SK-N-SH (cell line): ENCODE measurements around the gene STX2. TPM values are rescaled to one million over a fixed set of nuclear protein-coding genes. Genes with fewer than 3 reads are reported as not detected.

ENCODE experiments used
- CTCF ChIA-PET: fragments of 300-600, 350-600 bp; formaldehyde crosslinking; extraction: SDS; loops from one replicate; lab custom pipeline; 2021; lab: Yijun Ruan, JAX
- POLR2A ChIA-PET: fragments of 350-600 bp; sonication (Branson Sonifier 250); formaldehyde crosslinking; extraction: SDS; loops from one replicate; lab custom pipeline; 2020; ENCODE audit warnings: antibody characterized with exemption, inconsistent platforms; lab: Yijun Ruan, JAX
- DNase-seq: peaks from one replicate; pipeline ENCODE4 v3.0.0; 2012
- H2AFZ ChIP-seq: fragments of 200-600 bp; sonication (generic); 2 replicates; pipeline ENCODE4 v1.8.1; 2016; ENCODE audit warnings: antibody characterized with exemption, mild to moderate bottlenecking, low read depth
- H3F3A ChIP-seq: fragments of 200-600 bp; sonication (generic); replicated peaks from 2 replicates; pipeline ENCODE3; 2016; ENCODE audit warnings: antibody characterized with exemption, mild to moderate bottlenecking; ENCODE audit not compliant: insufficient read depth
- H3K27ac ChIP-seq, 2 experiments: fragments of 200-500 bp in 1 of 2; fragments of 200-600 bp in 1 of 2; sonication (Bioruptor generic) in 1 of 2; sonication (generic), shearing (Covaris generic) in 1 of 2; 2 replicates each; pipeline versions ENCODE4 v1.5.1 to v1.6.1; 2014 to 2016; ENCODE audit warnings: low read depth in 2 of 2, inconsistent platforms in 1 of 2, low read length in 1 of 2, mild to moderate bottlenecking in 1 of 2, mixed read lengths in 1 of 2
- H3K27me3 ChIP-seq: fragments of 200-600 bp; sonication (generic), shearing (Covaris generic); 2 replicates; pipeline ENCODE4 v1.6.1; 2016; ENCODE audit warnings: mixed run types; ENCODE audit not compliant: insufficient read depth
- H3K36me3 ChIP-seq, 2 experiments: fragments of 200-500 bp in 1 of 2; fragments of 200-600 bp in 1 of 2; sonication (Bioruptor generic) in 1 of 2; sonication (generic) in 1 of 2; replicated peaks in 1 of 2; 2 replicates each; pipeline versions ENCODE3 to v1.5.1; 2014 to 2016; ENCODE audit warnings: low read length in 1 of 2, mild to moderate bottlenecking in 1 of 2; ENCODE audit not compliant: insufficient read depth in 2 of 2, control insufficient read depth in 1 of 2
- H3K4me1 ChIP-seq, 2 experiments: fragments of 200-500 bp in 1 of 2; fragments of 200-600 bp in 1 of 2; sonication (Bioruptor generic) in 1 of 2; sonication (generic), shearing (Covaris generic) in 1 of 2; 2 replicates each; pipeline versions ENCODE4 v1.5.1 to v1.6.1; 2014 to 2016; ENCODE audit warnings: low read depth in 1 of 2, low read length in 1 of 2, mixed run types in 1 of 2; ENCODE audit not compliant: insufficient read depth in 2 of 2, control insufficient read depth in 1 of 2
- H3K4me2 ChIP-seq: fragments of 200-600 bp; sonication (generic), shearing (Covaris generic); 2 replicates; pipeline ENCODE4 v1.6.1; 2017; ENCODE audit warnings: mixed run types
- H3K4me3 ChIP-seq, 2 experiments: fragments of 200-500 bp in 1 of 2; fragments of 200-600 bp in 1 of 2; sonication (Bioruptor generic) in 1 of 2; sonication (generic), shearing (Covaris generic) in 1 of 2; 2 replicates each; pipeline versions ENCODE4 v1.5.1 to v1.8.1; 2014 to 2016; ENCODE audit warnings: low read depth in 2 of 2, inconsistent platforms in 1 of 2, low read length in 1 of 2, mild to moderate bottlenecking in 1 of 2, mixed read lengths in 1 of 2, moderate library complexity in 1 of 2
- H3K79me2 ChIP-seq: fragments of 200-600 bp; sonication (generic); 2 replicates; pipeline ENCODE4 v1.8.1; 2017; ENCODE audit warnings: mild to moderate bottlenecking; ENCODE audit not compliant: insufficient read depth
- H3K9ac ChIP-seq: fragments of 200-600 bp; sonication (generic); 2 replicates; pipeline ENCODE4 v1.6.1; 2017; ENCODE audit warnings: mixed run types
- H3K9me2 ChIP-seq: fragments of 200-600 bp; sonication (generic); 2 replicates; pipeline ENCODE4 v1.6.1; 2017; ENCODE audit warnings: mixed run types
- H3K9me3 ChIP-seq: fragments of 200-600 bp; sonication (generic); 2 replicates; pipeline ENCODE4 v1.6.1; 2017; ENCODE audit warnings: mixed run types, mild to moderate bottlenecking, moderate library complexity
- H4K20me1 ChIP-seq: fragments of 200-600 bp; sonication (generic); 2 replicates; pipeline ENCODE4 v1.6.1; 2017; ENCODE audit warnings: mild to moderate bottlenecking, mixed run types; ENCODE audit not compliant: insufficient read depth
- CHD2 ChIP-seq: fragments of 150-350 bp; IDR thresholded peaks from 2 replicates; pipeline ENCODE4 v1.6.1; 2018; ENCODE audit warnings: low read length; ENCODE audit not compliant: partially characterized antibody
- CTCF ChIP-seq: fragments of 200-600 bp; sonication (generic); IDR thresholded peaks from 2 replicates; pipeline ENCODE4 v1.6.1; 2017; ENCODE audit warnings: antibody characterized with exemption, mild to moderate bottlenecking, moderate library complexity
- ELF1 ChIP-seq: IDR thresholded peaks from 2 replicates; pipeline ENCODE4 v1.4.0; 2012
- FOSL2 ChIP-seq: IDR thresholded peaks from 2 replicates; pipeline ENCODE4 v1.4.0; 2012; ENCODE audit warnings: low read depth, mild to moderate bottlenecking, moderate library complexity, borderline replicate concordance
- GABPA ChIP-seq: IDR thresholded peaks from 2 replicates; pipeline ENCODE4 v1.4.0; 2012; ENCODE audit warnings: low read depth, mild to moderate bottlenecking
- GATA2 ChIP-seq: sonication (generic); formaldehyde crosslinking; IDR thresholded peaks from 2 replicates; pipeline ENCODE4 v1.5.0; 2020; ENCODE audit warnings: mild to moderate bottlenecking, missing genetic modification reagents
- IRF3 ChIP-seq: fragments of 150-350 bp; IDR thresholded peaks from 2 replicates; pipeline ENCODE4 v1.6.1; 2016; ENCODE audit warnings: mild to moderate bottlenecking, low read depth, low read length
- MAX ChIP-seq: IDR thresholded peaks from 2 replicates; pipeline ENCODE4 v1.4.0; 2012; ENCODE audit warnings: low read depth
- POLR2AphosphoS5 ChIP-seq: IDR thresholded peaks from 2 replicates; pipeline ENCODE4 v1.6.1; 2012; ENCODE audit warnings: low read depth, low read length
- RXRA ChIP-seq: IDR thresholded peaks from 2 replicates; pipeline ENCODE4 v1.4.0; 2012; ENCODE audit warnings: low read depth, mild to moderate bottlenecking, borderline replicate concordance
- SMC3 ChIP-seq: IDR thresholded peaks from 2 replicates; pipeline ENCODE4 v1.6.1; 2012; ENCODE audit warnings: low read depth, low read length, improper control_type of control experiment
- ZBTB33 ChIP-seq: IDR thresholded peaks from 2 replicates; pipeline ENCODE4 v1.4.0; 2012; ENCODE audit warnings: low read depth, borderline replicate concordance
- WGBS: methylation state at CpG from one replicate; pipeline ENCODE4 v1.1.6; 2017; ENCODE audit warnings: low lambda C conversion rate; 5-methylcytosine and 5-hydroxymethylcytosine counted together
- polyA plus RNA-seq, 3 experiments: library from polyadenylated mRNA; depleted of rRNA; stranded (reverse); fragments of >200 nt; gene quantifications; 2 replicates each; pipeline ENCODE4 v1.2.3, GENCODE V29; 2012

The STX2 gene
- polyA plus RNA-seq, 1 of the 3 experiments (the other 2 are of a cell fraction), result 25.1 TPM

GRCh38 chr12:130796985-130797686 is 41.9 kb downstream of the STX2 start (continued):
- no peak for TF ChIP-seq RXRA
- no peak for TF ChIP-seq SMC3
- no peak for TF ChIP-seq CHD2

- Histone ChIP-seq H3K4me2 (no peak overlapping the region), H3F3A (no peaks in the 10 kb centered on the region), H3K9me2 (no peaks in the 10 kb centered on the region), H3K27me3 (no peaks in the 10 kb centered on the region), H3K9me3 (no peaks in the 10 kb centered on the region), H3K9ac (no peak overlapping the region), H3K27ac (no peak overlapping the region), H2AFZ (no peak overlapping the region), H3K79me2 (no peaks in the 10 kb centered on the region), H4K20me1 (no peaks in the 10 kb centered on the region), H3K4me3 (no peak overlapping the region), H3K4me1 (no peaks in the 10 kb centered on the region; a peak in 1 of 4 replicates), H3K36me3 (peaks cover 47 to 57% of the 10 kb centered on the region in 2 experiments)
- TF ChIP-seq GABPA (no peak), ELF1 (no peak), CTCF (no peak), GATA2 (CRISPR knock-in tag) (no peak), CHD2 (no peak), ZBTB33 (no peak), MAX (no peak), FOSL2 (no peak), POLR2AphosphoS5 (no peak), IRF3 (no peak)
- ChIA-PET CTCF (interaction anchor here (1.1 kb wide), 1 partner anchor 15 kb away, joined by 3 read pairs; no protein-coding TSS in a partner anchor), POLR2A (no interaction called here)
- no peak for DNase-seq
- 53% methylated on average over 6 of the region's 6 CpGs for WGBS
Measured at GRCh38 chr12:130795906-130796305, 43.1 kb downstream of the STX2 start.
